Neural crest cell (in vitro differentiated cells): ENCODE data around the gene TRAPPC6A. TPM values are rescaled to one million over a fixed set of nuclear protein-coding genes. Genes with fewer than 3 reads are reported as not detected.

Experiments used
- DNase-seq: peaks from one replicate; pipeline ENCODE4 v3.0.0; 2021; ENCODE audit warnings: low read depth, mixed read lengths, low spot score
- H3K27ac Mint-ChIP-seq: one replicate; pipeline ENCODE4 v1.8.0; 2021; ENCODE audit warnings: mild to moderate bottlenecking, mixed read lengths; ENCODE audit not compliant: unreplicated experiment
- H3K27me3 Mint-ChIP-seq: 2 replicates; pipeline ENCODE4 v1.8.0; 2021; ENCODE audit warnings: low read depth, mild to moderate bottlenecking, mixed read lengths
- H3K36me3 Mint-ChIP-seq: 2 replicates; pipeline ENCODE4 v1.8.0; 2021; ENCODE audit warnings: low read depth, mild to moderate bottlenecking, mixed read lengths
- H3K4me1 Mint-ChIP-seq: 2 replicates; pipeline ENCODE4 v1.8.0; 2021; ENCODE audit warnings: mixed read lengths
- H3K4me3 Mint-ChIP-seq: one replicate; pipeline ENCODE4 v1.8.0; 2021; ENCODE audit warnings: mild to moderate bottlenecking, mixed read lengths
- H3K9me3 Mint-ChIP-seq: 2 replicates; pipeline ENCODE4 v1.8.0; 2021; ENCODE audit warnings: mixed read lengths
- total RNA-seq: library from RNA; stranded (reverse); gene quantifications from 2 replicates; pipeline ENCODE4 v1.2.1, GENCODE V29; 2021
- TF ChIP-seq, protein P1 (sequence below): fragments of 200-600 bp; sonication (generic); conservative IDR thresholded peaks from 2 replicates; pipeline ENCODE4 v1.5.0; 2021; ENCODE audit warnings: antibody characterized with exemption, mild to moderate bottlenecking

TRAPPC6A gene
- total RNA-seq, 1 donor from 2014 or later: 25.1 TPM

DNA sequence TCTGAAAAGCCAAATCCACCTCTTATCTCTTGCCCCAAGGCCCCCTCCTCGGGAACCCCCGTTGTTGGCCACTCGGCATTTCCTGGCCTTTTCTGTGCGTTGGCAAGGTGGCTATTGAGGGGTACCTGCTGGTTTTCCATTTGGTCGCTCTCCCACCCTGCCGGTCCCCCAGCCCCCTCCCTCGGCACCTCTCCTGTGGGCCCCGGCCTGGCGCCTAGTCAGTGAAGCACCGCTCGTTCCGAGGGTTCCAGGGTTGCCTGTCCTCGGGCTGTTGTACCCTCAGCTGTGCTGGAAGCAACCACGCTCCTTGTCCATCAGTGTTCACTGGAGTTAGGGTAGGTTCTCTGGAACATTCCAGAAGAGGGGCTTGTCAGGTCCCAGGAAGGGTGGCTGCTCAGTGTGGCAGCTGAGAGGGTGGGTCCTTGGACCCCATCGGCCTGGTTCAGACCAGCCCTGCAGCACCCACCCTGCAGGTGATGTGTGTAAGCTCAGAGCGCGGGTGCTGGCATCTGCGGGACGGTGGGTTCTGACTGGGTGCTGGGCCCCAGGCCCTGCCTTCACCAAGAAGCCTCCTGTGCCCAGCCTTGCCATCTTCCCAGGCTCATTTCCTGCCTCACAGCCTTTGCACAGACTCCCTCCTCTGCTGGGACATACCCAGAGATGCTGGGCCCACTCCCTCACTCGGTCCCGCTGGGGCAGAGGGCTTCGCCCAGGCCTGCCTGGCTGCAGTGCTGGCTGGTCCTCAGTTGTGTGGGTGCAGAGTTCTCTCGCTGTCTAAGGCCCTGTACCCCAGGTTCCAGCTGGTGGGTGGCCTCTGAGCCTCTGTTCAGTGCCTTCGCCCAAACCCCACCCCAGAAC, 38.5 kb downstream of the TRAPPC6A start:
- Mint-ChIP-seq H3K4me1 (peaks cover 24% of the 10 kb centered on the region), H3K36me3 (peaks cover 10% of the 10 kb centered on the region), H3K27ac (no peak overlapping the region), H3K9me3 (no peaks in the 10 kb centered on the region), H3K4me3 (no peak overlapping the region), H3K27me3 (no peaks in the 10 kb centered on the region)
- no peak for DNase-seq
- TF ChIP-seq, protein P1, sequence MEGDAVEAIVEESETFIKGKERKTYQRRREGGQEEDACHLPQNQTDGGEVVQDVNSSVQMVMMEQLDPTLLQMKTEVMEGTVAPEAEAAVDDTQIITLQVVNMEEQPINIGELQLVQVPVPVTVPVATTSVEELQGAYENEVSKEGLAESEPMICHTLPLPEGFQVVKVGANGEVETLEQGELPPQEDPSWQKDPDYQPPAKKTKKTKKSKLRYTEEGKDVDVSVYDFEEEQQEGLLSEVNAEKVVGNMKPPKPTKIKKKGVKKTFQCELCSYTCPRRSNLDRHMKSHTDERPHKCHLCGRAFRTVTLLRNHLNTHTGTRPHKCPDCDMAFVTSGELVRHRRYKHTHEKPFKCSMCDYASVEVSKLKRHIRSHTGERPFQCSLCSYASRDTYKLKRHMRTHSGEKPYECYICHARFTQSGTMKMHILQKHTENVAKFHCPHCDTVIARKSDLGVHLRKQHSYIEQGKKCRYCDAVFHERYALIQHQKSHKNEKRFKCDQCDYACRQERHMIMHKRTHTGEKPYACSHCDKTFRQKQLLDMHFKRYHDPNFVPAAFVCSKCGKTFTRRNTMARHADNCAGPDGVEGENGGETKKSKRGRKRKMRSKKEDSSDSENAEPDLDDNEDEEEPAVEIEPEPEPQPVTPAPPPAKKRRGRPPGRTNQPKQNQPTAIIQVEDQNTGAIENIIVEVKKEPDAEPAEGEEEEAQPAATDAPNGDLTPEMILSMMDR: no peak

DNA sequence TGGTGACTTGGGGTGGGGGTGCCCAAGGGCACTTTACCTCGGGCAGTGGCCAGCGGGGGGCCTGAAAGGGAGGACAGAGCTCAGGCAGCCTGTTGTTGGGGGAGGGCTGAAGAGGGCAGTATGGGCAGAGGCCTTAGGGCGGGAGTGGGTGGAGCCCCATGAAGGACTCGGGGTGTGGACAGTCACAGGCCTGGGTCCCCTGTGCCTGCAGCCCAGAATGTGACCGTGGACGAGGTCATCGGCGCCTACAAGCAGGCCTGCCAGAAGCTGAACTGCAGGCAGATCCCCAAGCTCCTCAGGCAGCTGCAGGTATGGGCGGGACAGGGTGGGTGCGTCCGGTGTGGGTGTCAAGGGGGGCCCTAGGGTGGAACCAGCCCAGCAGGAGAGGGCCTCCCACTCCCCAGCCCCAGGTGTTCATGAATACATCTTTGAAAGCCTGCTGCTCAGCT, 39.7 kb downstream of the TRAPPC6A start:
- Mint-ChIP-seq H3K36me3 (peaks cover 10% of the 10 kb centered on the region), H3K9me3 (no peaks in the 10 kb centered on the region), H3K4me1 (peaks cover 28% of the 10 kb centered on the region), H3K27me3 (no peaks in the 10 kb centered on the region), H3K4me3 (no peak overlapping the region), H3K27ac (peak overlapping the region; percentile 75)
- TF ChIP-seq, protein P1: no peak
- no peak for DNase-seq

DNA sequence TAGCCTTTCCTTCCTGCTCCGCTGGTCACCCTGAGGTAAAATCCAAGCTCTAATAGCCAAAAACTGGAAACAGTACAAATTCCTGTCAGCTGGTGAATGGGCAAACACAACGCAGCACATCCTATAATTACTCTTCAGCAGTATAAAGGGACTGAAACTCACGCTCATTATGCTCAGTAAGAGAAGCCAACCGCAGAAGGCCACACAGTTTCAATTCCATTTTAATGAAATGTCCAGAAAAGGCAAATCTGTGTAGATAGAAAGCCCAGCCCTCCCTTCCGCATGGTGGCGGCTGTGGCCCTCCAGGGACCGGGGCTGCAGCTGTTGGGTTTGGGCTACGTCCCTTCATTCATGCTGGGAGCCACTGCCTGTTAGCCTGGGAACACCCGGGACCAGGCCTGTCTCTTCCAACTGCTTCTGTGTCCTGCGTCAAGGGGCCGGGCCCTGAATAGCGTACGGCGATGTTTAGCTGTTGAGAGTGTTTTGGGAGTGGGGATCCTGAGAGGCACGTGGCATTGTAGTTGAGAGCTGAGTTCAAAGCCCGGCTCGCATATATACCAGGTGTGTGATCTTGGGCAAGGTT, 40.8 kb downstream of the TRAPPC6A start:
- Mint-ChIP-seq H3K36me3 (peaks cover 2% of the 10 kb centered on the region), H3K4me3 (no peak overlapping the region), H3K4me1 (peaks cover 28% of the 10 kb centered on the region), H3K27me3 (no peaks in the 10 kb centered on the region), H3K9me3 (no peaks in the 10 kb centered on the region), H3K27ac (peak overlapping the region; percentile 60)
- TF ChIP-seq, protein P1: no peak
- DNase-seq: no peak

DNA sequence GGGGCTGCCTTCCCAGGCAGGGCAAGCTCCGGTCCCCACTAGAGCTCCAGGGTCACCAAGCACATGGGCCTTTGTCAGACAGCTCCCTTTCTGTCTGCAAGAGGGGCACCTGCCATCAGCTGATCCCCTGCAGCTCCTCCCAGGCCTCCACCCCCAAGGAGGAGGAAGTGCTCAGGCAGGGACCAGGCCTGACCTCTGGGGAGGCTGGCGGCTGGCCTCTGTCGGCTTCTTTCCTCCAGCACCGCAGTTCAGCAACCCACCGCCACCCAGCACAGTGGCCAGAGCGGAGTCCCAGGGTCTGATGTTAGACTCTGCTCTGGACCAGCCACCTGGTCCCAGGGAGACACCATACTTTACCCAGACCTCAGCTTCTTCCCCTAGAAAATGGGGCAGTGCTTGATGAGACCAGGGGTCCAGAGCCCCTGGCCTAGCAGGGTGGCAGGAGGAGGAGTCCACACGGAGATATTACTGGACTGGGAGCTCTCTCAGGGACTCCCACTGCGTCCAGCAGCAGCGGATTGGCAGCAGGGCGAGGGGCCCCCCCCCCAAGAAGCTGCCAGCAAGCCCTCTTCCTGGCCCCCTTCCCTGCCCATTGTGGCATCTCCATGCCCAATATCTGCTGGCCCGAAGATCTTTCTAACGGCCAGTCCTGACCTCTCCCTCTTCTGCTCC, 41.4 kb downstream of the TRAPPC6A start:
- DNase-seq: no peak
- no peak overlapping the region for H3K4me3 Mint-ChIP-seq
- peaks cover 2% of the 10 kb centered on the region for H3K36me3 Mint-ChIP-seq
- H3K27ac Mint-ChIP-seq: peak overlapping the region; percentile 60
- no peaks in the 10 kb centered on the region for H3K27me3 Mint-ChIP-seq
- H3K4me1 Mint-ChIP-seq: peaks cover 28% of the 10 kb centered on the region
- H3K9me3 Mint-ChIP-seq: no peaks in the 10 kb centered on the region
- TF ChIP-seq, protein P1: no peak

DNA sequence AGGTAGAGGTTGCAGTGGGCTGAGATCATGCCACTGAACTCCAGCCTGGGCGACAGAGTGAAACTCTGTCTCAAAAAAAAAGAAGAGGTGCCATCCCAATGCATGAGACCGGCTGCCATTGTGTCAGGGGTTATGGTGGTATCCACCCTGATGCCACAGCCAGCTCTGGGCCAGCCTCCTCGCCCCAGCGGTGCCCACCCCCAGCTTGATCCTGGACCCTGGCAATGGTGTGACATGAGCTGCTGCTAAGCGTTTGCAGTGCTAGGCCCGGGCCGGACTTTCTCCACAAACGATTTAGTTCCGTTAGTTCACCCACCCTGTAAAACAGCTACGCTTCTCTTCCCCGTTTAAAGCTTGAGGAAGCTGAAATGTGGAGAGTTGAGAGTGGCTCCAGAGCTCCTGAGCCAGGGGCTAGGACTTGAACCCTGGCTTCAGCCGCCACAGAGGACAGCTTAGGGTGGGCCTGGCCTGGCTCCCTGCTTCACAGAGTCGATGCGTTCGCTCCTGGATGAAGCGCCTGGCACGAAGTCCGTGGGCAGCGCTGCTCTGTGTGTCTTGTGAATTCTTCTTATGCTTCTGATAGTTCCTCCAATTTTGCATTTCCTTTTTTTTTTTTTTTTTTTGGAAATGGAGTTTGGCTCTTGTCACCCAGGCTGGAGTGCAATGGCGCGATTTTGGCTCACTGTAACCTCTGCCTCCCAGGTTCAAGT, 42.7 kb downstream of the TRAPPC6A start:
- no peak for DNase-seq
- no peak overlapping the region for H3K27ac Mint-ChIP-seq
- no peak overlapping the region for H3K4me3 Mint-ChIP-seq
- H3K36me3 Mint-ChIP-seq: peaks cover 2% of the 10 kb centered on the region
- TF ChIP-seq, protein P1: no peak
- H3K27me3 Mint-ChIP-seq: no peaks in the 10 kb centered on the region
- no peaks in the 10 kb centered on the region for H3K9me3 Mint-ChIP-seq
- H3K4me1 Mint-ChIP-seq: peaks cover 28% of the 10 kb centered on the region
